Measurements from ENCODE around the gene FARS2. TPM values are rescaled to one million over a fixed set of nuclear protein-coding genes. Genes with fewer than 3 reads are reported as not detected.
"Not testable (repeated sequence)": the region's sequence is repeated elsewhere in the genome, so short reads cannot be mapped to it uniquely, and the experiment has no call there.

FARS2 gene
- total and polyA plus RNA-seq, 2 donors (not counting 1 experiment from before 2014, with no cell fraction given) = 11.0 to 18.5 TPM

GRCh38 chr6:5562277-5562676 lies 301.0 kb downstream of the FARS2 start:
- H3K9me3 ChIP-seq (ENCODE audit: control insufficient read depth, insufficient read depth, low read depth, low read length) = no peaks in the 10 kb centered on the region
- no peaks in the 10 kb centered on the region for H3K4me1 ChIP-seq (ENCODE audit: control insufficient read depth, extremely low read depth, insufficient read depth, low read length)
- H4K20me1 ChIP-seq (ENCODE audit: control insufficient read depth, extremely low read depth, insufficient read depth, low read length) = no peaks in the 10 kb centered on the region
- TF ChIP-seq EZH2 (IDR thresholded peaks at IDR 0.05; ENCODE audit: low read length, missing control alignments) (no peak), CTCF (conservative IDR thresholded peaks at IDR 0.05 in 1 of 2, IDR thresholded peaks at IDR 0.05 in 1 of 2; ENCODE audit: low read depth in 1 of 2, low read length in 2 of 2) (no peak)
- no peaks in the 10 kb centered on the region for H3K36me3 ChIP-seq (ENCODE audit: control insufficient read depth, insufficient read depth, low read length)
- no peaks in the 10 kb centered on the region for H3K27me3 ChIP-seq (ENCODE audit: control insufficient read depth, insufficient read depth, low read length)
- no peak overlapping the region for H3K27ac ChIP-seq (ENCODE audit: insufficient read depth, low read length)
- H3K4me3 ChIP-seq (replicated peaks in 1 of 4; ENCODE audit: control extremely low read depth in 1 of 4, insufficient read depth in 1 of 4, low read depth in 3 of 4, low read length in 4 of 4) = no peak overlapping the region
- H3K9ac ChIP-seq (ENCODE audit: insufficient read depth, low read length) = no peak overlapping the region
- H2AFZ ChIP-seq (ENCODE audit: low read length) = no peak overlapping the region
- no peak overlapping the region for H3K4me2 ChIP-seq (ENCODE audit: extremely low read depth, insufficient read depth, low read length)
- no peaks in the 10 kb centered on the region for H3K79me2 ChIP-seq (ENCODE audit: control insufficient read depth, insufficient read depth, low read length)
- no peak for DNase-seq (ENCODE audit: low read depth in 2 of 2)

GRCh38 chr6:5563086-5563485 lies 301.8 kb downstream of the FARS2 start:
- H4K20me1 ChIP-seq (ENCODE audit: control insufficient read depth, extremely low read depth, insufficient read depth, low read length) = no peaks in the 10 kb centered on the region
- H3K4me2 ChIP-seq (ENCODE audit: extremely low read depth, insufficient read depth, low read length) = no peak overlapping the region
- DNase-seq (ENCODE audit: low read depth in 2 of 2) = no peak
- H3K9me3 ChIP-seq (ENCODE audit: control insufficient read depth, insufficient read depth, low read depth, low read length) = no peaks in the 10 kb centered on the region
- no peak for TF ChIP-seq EZH2 (IDR thresholded peaks at IDR 0.05; ENCODE audit: low read length, missing control alignments)
- H3K9ac ChIP-seq (ENCODE audit: insufficient read depth, low read length) = no peak overlapping the region
- H2AFZ ChIP-seq (ENCODE audit: low read length) = no peak overlapping the region
- H3K4me1 ChIP-seq (ENCODE audit: control insufficient read depth, extremely low read depth, insufficient read depth, low read length) = no peaks in the 10 kb centered on the region
- no peak overlapping the region for H3K27ac ChIP-seq (ENCODE audit: insufficient read depth, low read length)
- no peaks in the 10 kb centered on the region for H3K79me2 ChIP-seq (ENCODE audit: control insufficient read depth, insufficient read depth, low read length)
- no peak overlapping the region for H3K4me3 ChIP-seq (replicated peaks in 1 of 4; ENCODE audit: control extremely low read depth in 1 of 4, insufficient read depth in 1 of 4, low read depth in 3 of 4, low read length in 4 of 4)
- no peaks in the 10 kb centered on the region for H3K36me3 ChIP-seq (ENCODE audit: control insufficient read depth, insufficient read depth, low read length)
- no peaks in the 10 kb centered on the region for H3K27me3 ChIP-seq (ENCODE audit: control insufficient read depth, insufficient read depth, low read length)

GRCh38 chr6:5564746-5565145 lies 303.4 kb downstream of the FARS2 start:
- H3K9me3 ChIP-seq (ENCODE audit: control insufficient read depth, insufficient read depth, low read depth, low read length); H4K20me1 ChIP-seq (ENCODE audit: control insufficient read depth, extremely low read depth, insufficient read depth, low read length); H3K4me1 ChIP-seq (ENCODE audit: control insufficient read depth, extremely low read depth, insufficient read depth, low read length); H3K4me3 ChIP-seq (replicated peaks in 1 of 4; ENCODE audit: control extremely low read depth in 1 of 4, insufficient read depth in 1 of 4, low read depth in 3 of 4, low read length in 4 of 4); H3K79me2 ChIP-seq (ENCODE audit: control insufficient read depth, insufficient read depth, low read length); DNase-seq (ENCODE audit: low read depth in 2 of 2); H3K9ac ChIP-seq (ENCODE audit: insufficient read depth, low read length); H3K27me3 ChIP-seq (ENCODE audit: control insufficient read depth, insufficient read depth, low read length); H2AFZ ChIP-seq (ENCODE audit: low read length); H3K36me3 ChIP-seq (ENCODE audit: control insufficient read depth, insufficient read depth, low read length); H3K27ac ChIP-seq (ENCODE audit: insufficient read depth, low read length); H3K4me2 ChIP-seq (ENCODE audit: extremely low read depth, insufficient read depth, low read length): not testable (repeated sequence)

GRCh38 chr6:5565971-5566370 lies 304.7 kb downstream of the FARS2 start:
- Histone ChIP-seq H4K20me1 (ENCODE audit: control insufficient read depth, extremely low read depth, insufficient read depth, low read length) (no peaks in the 10 kb centered on the region), H3K4me1 (ENCODE audit: control insufficient read depth, extremely low read depth, insufficient read depth, low read length) (no peaks in the 10 kb centered on the region), H3K4me2 (ENCODE audit: extremely low read depth, insufficient read depth, low read length) (no peak overlapping the region), H3K9ac (ENCODE audit: insufficient read depth, low read length) (no peak overlapping the region), H3K79me2 (ENCODE audit: control insufficient read depth, insufficient read depth, low read length) (no peaks in the 10 kb centered on the region), H3K9me3 (ENCODE audit: control insufficient read depth, insufficient read depth, low read depth, low read length) (no peaks in the 10 kb centered on the region), H3K27ac (ENCODE audit: insufficient read depth, low read length) (no peak overlapping the region), H3K4me3 (replicated peaks in 1 of 4; ENCODE audit: control extremely low read depth in 1 of 4, insufficient read depth in 1 of 4, low read depth in 3 of 4, low read length in 4 of 4) (no peak overlapping the region), H3K36me3 (ENCODE audit: control insufficient read depth, insufficient read depth, low read length) (no peaks in the 10 kb centered on the region), H2AFZ (ENCODE audit: low read length) (no peak overlapping the region), H3K27me3 (ENCODE audit: control insufficient read depth, insufficient read depth, low read length) (no peaks in the 10 kb centered on the region)
- TF ChIP-seq CTCF (conservative IDR thresholded peaks at IDR 0.05 in 1 of 2, IDR thresholded peaks at IDR 0.05 in 1 of 2; ENCODE audit: low read depth in 1 of 2, low read length in 2 of 2) (no peak), EZH2 (IDR thresholded peaks at IDR 0.05; ENCODE audit: low read length, missing control alignments) (no peak)
- no peak for DNase-seq (ENCODE audit: low read depth in 2 of 2)

All from fibroblast of lung (primary cell).